Measurements from ENCODE around the gene SNRNP40.
"Not testable (repeated sequence)": the region's sequence is repeated elsewhere in the genome, so short reads cannot be mapped to it uniquely, and the experiment has no call there.

DNA sequence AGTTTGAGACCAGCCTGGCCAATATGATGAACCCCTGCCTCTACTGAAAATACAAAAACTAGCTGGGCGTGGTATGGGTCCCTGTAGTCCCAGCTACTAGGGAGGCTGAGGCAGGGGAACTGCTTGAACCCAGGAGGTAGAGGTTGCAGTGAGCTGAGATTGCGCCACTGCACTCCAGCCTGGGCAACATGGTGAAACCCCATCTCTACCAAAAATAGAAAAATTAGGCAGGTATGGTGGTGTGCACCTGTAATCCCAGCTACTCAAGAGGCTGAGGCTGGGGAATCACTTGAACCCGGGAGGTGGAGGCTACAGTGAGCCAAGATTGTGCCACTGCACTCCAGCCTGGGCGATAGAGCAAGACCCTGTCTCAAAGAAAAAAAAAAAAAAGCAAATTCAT is 8.8 kb downstream of the SNRNP40 start:
- TF ChIP-seq, protein P1, sequence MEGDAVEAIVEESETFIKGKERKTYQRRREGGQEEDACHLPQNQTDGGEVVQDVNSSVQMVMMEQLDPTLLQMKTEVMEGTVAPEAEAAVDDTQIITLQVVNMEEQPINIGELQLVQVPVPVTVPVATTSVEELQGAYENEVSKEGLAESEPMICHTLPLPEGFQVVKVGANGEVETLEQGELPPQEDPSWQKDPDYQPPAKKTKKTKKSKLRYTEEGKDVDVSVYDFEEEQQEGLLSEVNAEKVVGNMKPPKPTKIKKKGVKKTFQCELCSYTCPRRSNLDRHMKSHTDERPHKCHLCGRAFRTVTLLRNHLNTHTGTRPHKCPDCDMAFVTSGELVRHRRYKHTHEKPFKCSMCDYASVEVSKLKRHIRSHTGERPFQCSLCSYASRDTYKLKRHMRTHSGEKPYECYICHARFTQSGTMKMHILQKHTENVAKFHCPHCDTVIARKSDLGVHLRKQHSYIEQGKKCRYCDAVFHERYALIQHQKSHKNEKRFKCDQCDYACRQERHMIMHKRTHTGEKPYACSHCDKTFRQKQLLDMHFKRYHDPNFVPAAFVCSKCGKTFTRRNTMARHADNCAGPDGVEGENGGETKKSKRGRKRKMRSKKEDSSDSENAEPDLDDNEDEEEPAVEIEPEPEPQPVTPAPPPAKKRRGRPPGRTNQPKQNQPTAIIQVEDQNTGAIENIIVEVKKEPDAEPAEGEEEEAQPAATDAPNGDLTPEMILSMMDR (IDR thresholded peaks at IDR 0.05), result not testable (repeated sequence)
- TF ChIP-seq POLR2A (IDR thresholded peaks at IDR 0.05); POLR2AphosphoS5 (IDR thresholded peaks at IDR 0.05; ENCODE audit: insufficient read depth in 1 of 2, low read depth in 1 of 2): not testable (repeated sequence)
